Activated T-helper 17 cell treated with anti-CD3 and anti-CD28 coated beads, Interleukin-2, amount 50 U/mL, for 72 hours (primary cell): ENCODE measurements around the gene KATNAL2. TPM values are rescaled to one million over a fixed set of nuclear protein-coding genes. Genes with fewer than 3 reads are reported as not detected.
A peak's percentile ranks its signal among the peaks of the same experiment; 100 is the strongest.

Experiments
- ATAC-seq: fragments of 150-1000 bp; cut with Tn5 transposase; replicated peaks from 2 replicates; pipeline ENCODE4 v1.10.0; 2021; ENCODE audit warnings: mild to moderate bottlenecking, moderate library complexity
- H3K27ac Mint-ChIP-seq: one replicate; pipeline ENCODE4 v1.8.0; 2022; ENCODE audit warnings: mixed read lengths
- H3K27me3 Mint-ChIP-seq: one replicate; pipeline ENCODE4 v1.8.0; 2022; ENCODE audit warnings: mixed read lengths
- H3K36me3 Mint-ChIP-seq: one replicate; pipeline ENCODE4 v1.8.0; 2022; ENCODE audit warnings: low read depth, mild to moderate bottlenecking, mixed read lengths
- H3K4me1 Mint-ChIP-seq: one replicate; pipeline ENCODE4 v1.8.0; 2022; ENCODE audit warnings: mixed read lengths
- H3K4me3 Mint-ChIP-seq: one replicate; pipeline ENCODE4 v1.8.0; 2022; ENCODE audit warnings: mild to moderate bottlenecking, mixed read lengths
- H3K9me3 Mint-ChIP-seq: one replicate; pipeline ENCODE4 v1.8.0; 2022; ENCODE audit warnings: mixed read lengths
- total RNA-seq, 2 donors: library from RNA; stranded (reverse); gene quantifications; one replicate each; pipeline ENCODE4 v1.2.3, GENCODE V29; 2022

Gene KATNAL2
- total RNA-seq, 2 donors from 2014 or later, result 0.39 to 0.53 TPM

DNA sequence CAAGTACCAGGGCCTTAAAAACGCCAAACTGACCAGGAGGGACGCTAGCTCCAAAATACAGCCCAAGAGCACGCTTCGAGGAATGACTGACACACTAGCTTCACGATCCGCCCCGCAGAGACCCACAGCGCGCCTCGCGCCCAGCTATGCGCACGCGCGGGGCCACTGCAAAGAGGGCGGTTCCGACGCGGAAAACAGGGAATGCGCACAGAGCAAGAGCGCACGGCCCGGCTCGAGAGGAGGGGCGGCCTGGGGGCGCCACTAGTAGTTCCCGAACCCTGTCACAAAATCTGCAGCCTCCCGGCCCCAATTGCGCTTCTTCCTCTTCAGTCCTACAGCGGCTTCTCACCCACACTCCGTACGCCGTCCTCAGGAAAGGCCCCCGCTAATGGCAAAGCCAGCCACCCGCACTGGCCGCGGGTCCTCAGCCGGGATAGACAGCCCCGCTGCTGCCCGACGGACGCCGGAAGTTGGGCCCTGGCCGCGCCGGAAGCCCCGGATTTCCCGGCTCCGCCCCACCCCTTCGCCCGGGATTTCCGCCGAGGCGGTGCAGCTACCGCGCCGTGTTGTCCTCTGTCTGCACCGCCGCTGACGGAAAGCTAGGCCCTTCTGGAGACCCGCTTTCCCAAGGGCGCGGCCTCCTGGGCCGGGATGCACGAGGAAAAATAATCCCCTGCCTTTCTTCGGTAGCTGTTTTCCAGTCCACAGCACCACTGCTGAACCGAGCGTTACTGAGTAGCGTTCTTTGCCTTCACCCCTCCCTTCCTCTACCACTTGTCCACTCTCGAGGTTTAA lies 232.8 kb downstream of the KATNAL2 start, which contains the start of gene HDHD2:
Gene HDHD2, minus strand, starts transcription at position 472 of the 795 bp plus-strand sequence. CDS start 14,061 bp downstream, outside the sequence.
- Mint-ChIP-seq H3K36me3 (peaks cover 25% of the 10 kb centered on the region), H3K27me3 (no peaks in the 10 kb centered on the region), H3K9me3 (peaks cover 4% of the 10 kb centered on the region), H3K27ac (peak within 1 kb of the TSS; percentile 99), H3K4me3 (peak within 1 kb of the TSS; percentile 99), H3K4me1 (peaks cover 32% of the 10 kb centered on the region)
- peak; percentile 94 for ATAC-seq

DNA sequence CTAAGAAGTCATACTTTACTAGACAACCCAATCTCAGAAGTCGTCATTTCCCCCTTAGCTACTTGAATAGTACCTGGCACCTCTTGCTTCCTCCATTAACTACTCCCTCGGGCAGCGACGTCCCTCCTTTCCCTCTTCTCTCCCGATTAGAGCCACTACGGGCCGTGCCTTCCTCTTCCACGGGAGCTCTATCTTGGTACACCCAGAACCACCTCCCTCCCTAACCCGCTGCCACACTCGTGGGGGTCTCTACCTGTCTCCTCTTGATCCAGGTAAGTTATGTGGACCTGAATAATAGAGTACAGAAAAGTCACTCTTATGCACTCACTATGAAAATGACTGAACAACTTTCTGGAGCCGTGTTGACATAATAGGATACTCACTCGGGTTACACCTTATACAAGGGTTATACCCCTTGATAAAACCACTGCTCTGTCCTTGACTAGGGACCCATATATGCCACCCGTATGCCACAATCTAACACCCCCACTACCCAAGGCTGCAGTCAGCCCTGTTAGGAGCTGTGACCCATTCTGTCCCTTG lies 233.5 kb downstream of the KATNAL2 start:
- Mint-ChIP-seq H3K27ac (peak overlapping the region; percentile 99), H3K9me3 (peaks cover 4% of the 10 kb centered on the region), H3K4me3 (peak overlapping the region; percentile 99), H3K36me3 (peaks cover 30% of the 10 kb centered on the region), H3K4me1 (peaks cover 32% of the 10 kb centered on the region), H3K27me3 (no peaks in the 10 kb centered on the region)
- peak; percentile 47 for ATAC-seq

DNA sequence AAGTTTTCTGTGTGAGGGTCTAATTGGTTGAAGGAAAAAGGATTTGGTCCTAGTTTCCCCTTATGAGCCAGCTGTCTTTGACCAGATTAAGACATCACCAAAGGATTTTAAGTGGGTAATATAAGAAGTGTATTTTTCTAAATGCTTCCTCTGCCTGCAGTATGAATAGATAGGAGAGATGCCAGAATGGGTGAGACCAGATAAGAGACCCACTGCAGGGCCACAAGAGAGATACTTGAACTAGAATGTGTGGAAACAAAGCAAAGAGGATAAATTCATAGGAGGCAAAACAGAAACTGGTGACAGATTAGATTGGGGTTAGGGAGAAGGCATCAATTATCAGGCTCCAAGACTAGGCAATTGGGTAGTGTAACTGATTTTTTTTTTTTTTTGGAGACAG lies 234.0 kb downstream of the KATNAL2 start:
- Mint-ChIP-seq H3K4me1 (peaks cover 32% of the 10 kb centered on the region), H3K27me3 (no peaks in the 10 kb centered on the region), H3K36me3 (peaks cover 36% of the 10 kb centered on the region), H3K9me3 (peaks cover 4% of the 10 kb centered on the region), H3K4me3 (peak overlapping the region; percentile 99), H3K27ac (peak overlapping the region; percentile 99)
- no peak for ATAC-seq

Other genes starting within 250 kb of the KATNAL2 start
- under 1 TPM in 1 of 2 donors, not detected in 1; 0.19 TPM for gene ST8SIA5, start 160.5 kb upstream of the KATNAL2 start, total RNA-seq
- 10 to 100 TPM; 20.0 to 27.3 TPM for gene PIAS2, start 95 bp upstream of the KATNAL2 start, total RNA-seq
- not detected for gene ELOA2, start 118.0 kb downstream of the KATNAL2 start, total RNA-seq
- 10 to 100 TPM; 24.5 to 33.5 TPM for gene HDHD2, start 232.9 kb downstream of the KATNAL2 start, total RNA-seq